Measurements from ENCODE around the gene SH3RF3. TPM values are rescaled to one million over a fixed set of nuclear protein-coding genes. Genes with fewer than 3 reads are reported as not detected.

The SH3RF3 gene
- total RNA-seq, 1 experiment from 2014 or later, result not detected

DNA sequence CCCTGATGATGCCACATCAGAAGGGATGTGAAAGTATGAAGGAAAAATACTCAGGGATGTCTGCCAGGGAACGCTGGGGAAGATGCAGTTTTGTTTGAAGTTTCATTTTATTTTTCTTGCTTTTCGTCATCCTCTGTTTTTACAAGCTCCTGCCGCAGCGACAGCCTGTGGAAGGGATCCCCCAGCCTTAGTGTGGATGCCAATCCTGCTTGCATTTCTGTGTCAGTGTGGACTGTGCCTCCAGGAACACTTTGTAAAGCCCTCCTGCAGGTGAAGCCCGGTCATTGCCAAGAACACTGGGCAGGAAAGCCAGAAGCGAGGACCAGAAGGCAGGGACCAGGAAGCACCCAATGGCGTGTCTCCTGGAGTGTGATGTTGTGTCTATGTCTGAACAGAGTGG, 250.5 kb downstream of the SH3RF3 start:
- no TSS peak for BruUV-seq (replicated peaks)
- TF ChIP-seq SP1 (IDR thresholded peaks at IDR 0.05; ENCODE audit: low read depth) (no peak), EZH2 (IDR thresholded peaks at IDR 0.05) (no peak), YY1 (IDR thresholded peaks at IDR 0.05; ENCODE audit: extremely low read depth, insufficient replicate concordance, low read depth, low read length) (no peak), RAD21 (IDR thresholded peaks at IDR 0.05; ENCODE audit: low read depth) (no peak), CEBPB (IDR thresholded peaks at IDR 0.05; ENCODE audit: low read depth) (no peak), POLR2A (IDR thresholded peaks at IDR 0.05; ENCODE audit: borderline replicate concordance, extremely low read depth, insufficient read depth, insufficient read length) (no peak), EGR1 (IDR thresholded peaks at IDR 0.05; ENCODE audit: low read depth) (no peak), CBX3 (IDR thresholded peaks at IDR 0.05; ENCODE audit: low read depth) (no peak), ATF3 (IDR thresholded peaks at IDR 0.05) (no peak), JUND (IDR thresholded peaks at IDR 0.05) (no peak), ZFX (IDR thresholded peaks at IDR 0.05) (no peak), ELF1 (IDR thresholded peaks at IDR 0.05; ENCODE audit: borderline replicate concordance, low read depth) (no peak), EZH2phosphoT487 (IDR thresholded peaks at IDR 0.05; ENCODE audit: borderline replicate concordance) (no peak)
- TF ChIP-seq, protein P1, sequence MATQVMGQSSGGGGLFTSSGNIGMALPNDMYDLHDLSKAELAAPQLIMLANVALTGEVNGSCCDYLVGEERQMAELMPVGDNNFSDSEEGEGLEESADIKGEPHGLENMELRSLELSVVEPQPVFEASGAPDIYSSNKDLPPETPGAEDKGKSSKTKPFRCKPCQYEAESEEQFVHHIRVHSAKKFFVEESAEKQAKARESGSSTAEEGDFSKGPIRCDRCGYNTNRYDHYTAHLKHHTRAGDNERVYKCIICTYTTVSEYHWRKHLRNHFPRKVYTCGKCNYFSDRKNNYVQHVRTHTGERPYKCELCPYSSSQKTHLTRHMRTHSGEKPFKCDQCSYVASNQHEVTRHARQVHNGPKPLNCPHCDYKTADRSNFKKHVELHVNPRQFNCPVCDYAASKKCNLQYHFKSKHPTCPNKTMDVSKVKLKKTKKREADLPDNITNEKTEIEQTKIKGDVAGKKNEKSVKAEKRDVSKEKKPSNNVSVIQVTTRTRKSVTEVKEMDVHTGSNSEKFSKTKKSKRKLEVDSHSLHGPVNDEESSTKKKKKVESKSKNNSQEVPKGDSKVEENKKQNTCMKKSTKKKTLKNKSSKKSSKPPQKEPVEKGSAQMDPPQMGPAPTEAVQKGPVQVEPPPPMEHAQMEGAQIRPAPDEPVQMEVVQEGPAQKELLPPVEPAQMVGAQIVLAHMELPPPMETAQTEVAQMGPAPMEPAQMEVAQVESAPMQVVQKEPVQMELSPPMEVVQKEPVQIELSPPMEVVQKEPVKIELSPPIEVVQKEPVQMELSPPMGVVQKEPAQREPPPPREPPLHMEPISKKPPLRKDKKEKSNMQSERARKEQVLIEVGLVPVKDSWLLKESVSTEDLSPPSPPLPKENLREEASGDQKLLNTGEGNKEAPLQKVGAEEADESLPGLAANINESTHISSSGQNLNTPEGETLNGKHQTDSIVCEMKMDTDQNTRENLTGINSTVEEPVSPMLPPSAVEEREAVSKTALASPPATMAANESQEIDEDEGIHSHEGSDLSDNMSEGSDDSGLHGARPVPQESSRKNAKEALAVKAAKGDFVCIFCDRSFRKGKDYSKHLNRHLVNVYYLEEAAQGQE (IDR thresholded peaks at IDR 0.05; ENCODE audit: low read depth), result no peak
- TF ChIP-seq, protein P2, sequence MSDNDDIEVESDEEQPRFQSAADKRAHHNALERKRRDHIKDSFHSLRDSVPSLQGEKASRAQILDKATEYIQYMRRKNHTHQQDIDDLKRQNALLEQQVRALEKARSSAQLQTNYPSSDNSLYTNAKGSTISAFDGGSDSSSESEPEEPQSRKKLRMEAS (IDR thresholded peaks at IDR 0.05), result no peak
- TF ChIP-seq, protein P3, sequence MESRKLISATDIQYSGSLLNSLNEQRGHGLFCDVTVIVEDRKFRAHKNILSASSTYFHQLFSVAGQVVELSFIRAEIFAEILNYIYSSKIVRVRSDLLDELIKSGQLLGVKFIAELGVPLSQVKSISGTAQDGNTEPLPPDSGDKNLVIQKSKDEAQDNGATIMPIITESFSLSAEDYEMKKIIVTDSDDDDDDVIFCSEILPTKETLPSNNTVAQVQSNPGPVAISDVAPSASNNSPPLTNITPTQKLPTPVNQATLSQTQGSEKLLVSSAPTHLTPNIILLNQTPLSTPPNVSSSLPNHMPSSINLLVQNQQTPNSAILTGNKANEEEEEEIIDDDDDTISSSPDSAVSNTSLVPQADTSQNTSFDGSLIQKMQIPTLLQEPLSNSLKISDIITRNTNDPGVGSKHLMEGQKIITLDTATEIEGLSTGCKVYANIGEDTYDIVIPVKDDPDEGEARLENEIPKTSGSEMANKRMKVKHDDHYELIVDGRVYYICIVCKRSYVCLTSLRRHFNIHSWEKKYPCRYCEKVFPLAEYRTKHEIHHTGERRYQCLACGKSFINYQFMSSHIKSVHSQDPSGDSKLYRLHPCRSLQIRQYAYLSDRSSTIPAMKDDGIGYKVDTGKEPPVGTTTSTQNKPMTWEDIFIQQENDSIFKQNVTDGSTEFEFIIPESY (IDR thresholded peaks at IDR 0.05; ENCODE audit: extremely low read depth, insufficient replicate concordance, low read length), result no peak
- ChIA-PET POLR2A (no interaction called here), RAD21 (ENCODE audit: low non-redundant PET in 1 of 2, low total read pairs in 2 of 2, uncharacterized antibody in 2 of 2, unreplicated experiment in 2 of 2) (no interaction called here), CTCF (no interaction called here)
- intact Hi-C loops (cut with micrococcal nuclease), result no loop called here
- no peak overlapping the region for H3K27ac ChIP-seq (ENCODE audit: low read depth, low read length)
- no peaks in the 10 kb centered on the region for H3K79me2 ChIP-seq (ENCODE audit: insufficient read depth, low read length)
- no peak overlapping the region for H3K4me3 ChIP-seq (replicated peaks in 1 of 2; ENCODE audit: low read depth in 1 of 2, low read length in 2 of 2)
- DNase-seq (ENCODE audit: low read depth, low spot score) (no peak), ATAC-seq (no peak)
- no peak overlapping the region for H3K4me2 ChIP-seq (ENCODE audit: low read length)
- no peak overlapping the region for H2AFZ ChIP-seq (ENCODE audit: low read depth, low read length, poor library complexity, severe bottlenecking)
- H3K9me3 ChIP-seq (ENCODE audit: control insufficient read depth in 1 of 2, insufficient read depth in 1 of 2, low read depth in 1 of 2, low read length in 2 of 2), result no peaks in the 10 kb centered on the region
- no peak overlapping the region for H3K9ac ChIP-seq (ENCODE audit: low read length)
- peaks cover 37% of the 10 kb centered on the region for H3K27me3 ChIP-seq (ENCODE audit: insufficient read depth, low read length)
- H3K4me1 ChIP-seq (ENCODE audit: control insufficient read depth in 1 of 2, insufficient read depth in 2 of 2, low read length in 2 of 2), result no peaks in the 10 kb centered on the region; a peak in 1 of 4 replicates
- no peaks in the 10 kb centered on the region for H4K20me1 ChIP-seq (ENCODE audit: insufficient read depth)
- no peaks in the 10 kb centered on the region for H3K9me2 ChIP-seq (ENCODE audit: insufficient read depth)
- no peaks in the 10 kb centered on the region for H3K36me3 ChIP-seq (ENCODE audit: control insufficient read depth in 1 of 2, insufficient read depth in 2 of 2, low read length in 2 of 2)

Data from HCT116 (cell line).